Endothelial cell of umbilical vein (primary cell): ENCODE measurements around the gene LTA4H. TPM values are rescaled to one million over a fixed set of nuclear protein-coding genes. Genes with fewer than 3 reads are reported as not detected.

Experiments
- BruUV-seq: library from RNA; stranded (reverse); fragments of 400-500 nt; replicated peaks from 2 replicates; lab custom pipeline; 2021; lab: Mats Ljungman, UMichigan
- CTCF ChIA-PET: fragments of 300-600, 350-600 bp; sonication (Branson Sonifier 250); formaldehyde crosslinking; loops from one replicate; lab custom pipeline; 2021; ENCODE audit warnings: antibody characterized with exemption, inconsistent platforms; lab: Charles Lee
- POLR2A ChIA-PET: fragments of 300-600, 350-600 bp; sonication (Branson Sonifier 250); formaldehyde crosslinking; loops from one replicate; lab custom pipeline; 2021; ENCODE audit warnings: antibody characterized with exemption, inconsistent platforms; lab: Charles Lee
- DNase-seq: peaks from one replicate; pipeline ENCODE4 v3.0.0-alpha.2; 2011; ENCODE audit warnings: low read depth, low spot score
- FAIRE-seq: peaks from 2 replicates; lab custom pipeline; 2011; peaks lifted over from hg19 to GRCh38; lab: Jason Lieb, UNC
- H2AFZ ChIP-seq: 2 replicates; pipeline ENCODE4 v1.6.0; 2012; ENCODE audit warnings: low read depth, low read length, control low read depth, inconsistent platforms
- H3K27ac ChIP-seq: 2 replicates; pipeline ENCODE4 v1.5.1; 2011; ENCODE audit warnings: low read depth, mild to moderate bottlenecking, control low read depth, low read length, moderate library complexity; ENCODE audit not compliant: insufficient read depth
- H3K27me3 ChIP-seq, 2 experiments: 2 replicates each; pipeline versions ENCODE4 v1.6.0 to v1.6.1; 2011; ENCODE audit warnings: low read length in 2 of 2, mixed read lengths in 1 of 2; ENCODE audit not compliant: control insufficient read depth in 2 of 2, insufficient read depth in 2 of 2
- H3K36me3 ChIP-seq, 2 experiments: 2 replicates in 1 of 2; 3 replicates in 1 of 2; pipeline ENCODE4 v1.5.1; 2011; ENCODE audit warnings: low read length in 2 of 2, mild to moderate bottlenecking in 1 of 2, moderate library complexity in 1 of 2; ENCODE audit not compliant: control insufficient read depth in 2 of 2, insufficient read depth in 2 of 2; ENCODE audit errors: extremely low read depth in 1 of 2
- H3K4me1 ChIP-seq: 3 replicates; pipeline ENCODE4 v1.5.1; 2011; ENCODE audit warnings: mild to moderate bottlenecking, low read length; ENCODE audit not compliant: control insufficient read depth, insufficient read depth; ENCODE audit errors: extremely low read depth
- H3K4me2 ChIP-seq: 2 replicates; pipeline ENCODE4 v1.6.1; 2011; ENCODE audit warnings: low read length, control low read depth, mixed read lengths; ENCODE audit not compliant: insufficient read depth
- H3K4me3 ChIP-seq, 3 experiments: fragments of 200-600 bp in 1 of 3; sonication (generic), shearing (Covaris generic) in 1 of 3; replicated peaks in 1 of 3; 2 replicates each; pipeline ENCODE4 v1.5.1; 2011 to 2016; ENCODE audit warnings: control low read depth in 3 of 3, low read length in 3 of 3, mild to moderate bottlenecking in 2 of 3, inconsistent platforms in 1 of 3, low read depth in 1 of 3, moderate library complexity in 1 of 3; ENCODE audit not compliant: insufficient read depth in 1 of 3
- H3K79me2 ChIP-seq: 2 replicates; pipeline ENCODE4 v1.6.0; 2012; ENCODE audit warnings: low read length, inconsistent platforms; ENCODE audit not compliant: control insufficient read depth, insufficient read depth
- H3K9ac ChIP-seq: replicated peaks from 2 replicates; pipeline ENCODE3; 2011; ENCODE audit warnings: low read length, control low read depth; ENCODE audit not compliant: insufficient read depth; ENCODE audit errors: extremely low read depth
- H3K9me1 ChIP-seq: replicated peaks from 3 replicates; pipeline ENCODE4 v1.6.0; 2011; ENCODE audit warnings: mild to moderate bottlenecking, low read length; ENCODE audit not compliant: control insufficient read depth, insufficient read depth; ENCODE audit errors: extremely low read depth
- H3K9me3 ChIP-seq: replicated peaks from 2 replicates; pipeline ENCODE4 v1.5.1; 2012; ENCODE audit warnings: low read length, inconsistent platforms; ENCODE audit not compliant: control insufficient read depth, insufficient read depth
- H4K20me1 ChIP-seq: replicated peaks from 2 replicates; pipeline ENCODE3; 2011; ENCODE audit warnings: mild to moderate bottlenecking, low read length; ENCODE audit not compliant: control insufficient read depth, insufficient read depth; ENCODE audit errors: extremely low read depth
- CTCF ChIP-seq, 2 donors: IDR thresholded peaks; 1 replicate in 1 of 2; 2 replicates in 1 of 2; pipeline ENCODE4 v1.5.1; 2011; ENCODE audit warnings: low read length in 2 of 2, mild to moderate bottlenecking in 2 of 2, moderate library complexity in 2 of 2, control low read depth in 1 of 2, inconsistent platforms in 1 of 2, low read depth in 1 of 2; ENCODE audit not compliant: insufficient read depth in 1 of 2; ENCODE audit errors: extremely low read depth in 1 of 2
- EZH2 ChIP-seq: IDR thresholded peaks from 2 replicates; pipeline ENCODE4 v1.6.1; 2012; ENCODE audit warnings: borderline replicate concordance, low read depth, mild to moderate bottlenecking, moderate library complexity, low read length, inconsistent platforms; ENCODE audit not compliant: severe bottlenecking
- FOS ChIP-seq: IDR thresholded peaks from 2 replicates; pipeline ENCODE4 v1.6.1; 2011; ENCODE audit warnings: mild to moderate bottlenecking, low read length, moderate library complexity, borderline replicate concordance; ENCODE audit not compliant: insufficient read depth
- GATA2 ChIP-seq: IDR thresholded peaks from 2 replicates; pipeline ENCODE4 v1.7.0; 2011; ENCODE audit warnings: low read depth, mild to moderate bottlenecking, moderate library complexity, mixed read lengths, low read length; ENCODE audit not compliant: insufficient read length, insufficient read depth
- JUN ChIP-seq: IDR thresholded peaks from 2 replicates; pipeline ENCODE4 v1.6.1; 2011; ENCODE audit warnings: borderline replicate concordance, low read depth; ENCODE audit not compliant: insufficient read length, insufficient read depth
- MAX ChIP-seq: IDR thresholded peaks from 2 replicates; pipeline ENCODE4 v1.6.1; 2011; ENCODE audit not compliant: insufficient read depth, insufficient read length
- MYC ChIP-seq: IDR thresholded peaks from one replicate; pipeline ENCODE4 v1.6.1; 2011; ENCODE audit warnings: mild to moderate bottlenecking, low read depth, low read length
- POLR2A ChIP-seq: IDR thresholded peaks from 2 replicates; pipeline ENCODE4 v1.6.1; 2012; ENCODE audit warnings: low read depth, mild to moderate bottlenecking, control low read depth, low read length
- POLR2AphosphoS5 ChIP-seq: IDR thresholded peaks from 2 replicates; pipeline ENCODE4 v1.6.1; 2012; ENCODE audit warnings: low read depth, mild to moderate bottlenecking, control low read depth, low read length, moderate library complexity; ENCODE audit not compliant: insufficient read depth
- dilution Hi-C: fragments of 300-500 bp; cut with MboI; formaldehyde crosslinking; loops from one replicate; pipeline ENCODE4 v1.15.0; 2019; ENCODE audit warnings: low sequenced_read_pairs; ENCODE audit not compliant: extremely low pct_ligation_motif_present
- intact Hi-C: fragments of 100-400 bp; cut with micrococcal nuclease; formaldehyde crosslinking; loops from one replicate; pipeline ENCODE4 v1.10.0; 2022
- polyA plus RNA-seq, 4 experiments: library from polyadenylated mRNA; depleted of rRNA in 3 of 4; stranded (reverse) in 3 of 4; unstranded in 1 of 4; fragments of >200 nt; gene quantifications; 2 replicates each; pipeline versions ENCODE4 v1.2.1 to v1.2.3, GENCODE V29; 2011 to 2012; ENCODE audit warnings: missing spikeins in 1 of 4
- total RNA-seq: library from RNA; stranded (reverse); gene quantifications from 2 replicates; pipeline ENCODE4 v1.2.3, GENCODE V29; 2021

LTA4H gene
- total and polyA plus RNA-seq, 2 donors (not counting 3 experiments of a cell fraction or from before 2014, with no cell fraction given) = 77.1 to 85.2 TPM

GRCh38 chr12:96068636-96069035 lies 33.2 kb upstream of the LTA4H start:
- no peak overlapping the region for H2AFZ ChIP-seq
- no peak for DNase-seq
- ChIA-PET CTCF (interaction anchor here (9.7 kb wide), 1 partner anchor 147 kb away, joined by 79 read pairs; no protein-coding TSS in a partner anchor), POLR2A (no interaction called here)
- TF ChIP-seq GATA2 (no peak), CTCF (IDR thresholded peaks at IDR 0.05; ENCODE audit: extremely low read depth in 1 of 2, insufficient read depth in 1 of 2, low read depth in 1 of 2, low read length in 2 of 2) (no peak)
- BruUV-seq = no TSS peak
- intact Hi-C loops = no loop called here
- no peaks in the 10 kb centered on the region for H4K20me1 ChIP-seq
- no peak overlapping the region for H3K9ac ChIP-seq
- H3K36me3 ChIP-seq = no peaks in the 10 kb centered on the region
- no peak overlapping the region for H3K4me2 ChIP-seq
- no peak overlapping the region for H3K4me3 ChIP-seq
- no peaks in the 10 kb centered on the region for H3K79me2 ChIP-seq
- FAIRE-seq = no peak
- peaks cover 10% of the 10 kb centered on the region for H3K4me1 ChIP-seq
- H3K27me3 ChIP-seq = no peaks in the 10 kb centered on the region
- no peaks in the 10 kb centered on the region for H3K9me3 ChIP-seq
- H3K9me1 ChIP-seq = no peaks in the 10 kb centered on the region
- dilution Hi-C loops = no loop called here
- no peak overlapping the region for H3K27ac ChIP-seq

GRCh38 chr12:96068111-96068510 lies 32.7 kb upstream of the LTA4H start:
- Histone ChIP-seq H4K20me1 (no peaks in the 10 kb centered on the region), H3K4me1 (peaks cover 10% of the 10 kb centered on the region), H3K9me3 (no peaks in the 10 kb centered on the region), H3K27ac (no peak overlapping the region), H3K9me1 (no peaks in the 10 kb centered on the region), H3K4me3 (no peak overlapping the region), H3K36me3 (no peaks in the 10 kb centered on the region), H3K4me2 (no peak overlapping the region), H3K9ac (no peak overlapping the region), H3K79me2 (no peaks in the 10 kb centered on the region), H3K27me3 (no peaks in the 10 kb centered on the region), H2AFZ (no peak overlapping the region)
- dilution Hi-C loops = no loop called here
- DNase-seq = no peak
- ChIA-PET CTCF (interaction anchor here (1.0 to 9.7 kb wide), 3 partner anchors 48 to 148 kb away, joined by 3 to 79 read pairs (median 4); no protein-coding TSS in a partner anchor), POLR2A (no interaction called here)
- TF ChIP-seq CTCF (IDR thresholded peaks at IDR 0.05; ENCODE audit: extremely low read depth in 1 of 2, insufficient read depth in 1 of 2, low read depth in 1 of 2, low read length in 2 of 2) = no peak
- no peak for TF ChIP-seq FOS
- no peak for TF ChIP-seq POLR2A
- no peak for TF ChIP-seq EZH2
- TF ChIP-seq POLR2AphosphoS5 = no peak
- no peak for TF ChIP-seq MYC
- no peak for TF ChIP-seq MAX
- TF ChIP-seq GATA2 = no peak
- no peak for TF ChIP-seq JUN
- intact Hi-C loops = no loop called here
- BruUV-seq = no TSS peak
- no peak for FAIRE-seq
